Gastroesophageal sphincter (tissue), 4 donors: ENCODE results near the gene RRP12. TPM values are rescaled to one million over a fixed set of nuclear protein-coding genes. Genes with fewer than 3 reads are reported as not detected.

Source experiments
- ATAC-seq: fragments of 150-250 bp; one replicate; pipeline ENCODE4 v1.9.1; 2016; ENCODE audit warnings: mild to moderate bottlenecking, moderate library complexity
- H3K27ac ChIP-seq, 4 donors: fragments of 200-600 bp; sonication (generic) in 3 of 4; 1 replicate in 3 of 4; 2 replicates in 1 of 4; pipeline ENCODE4 v1.5.1; 2016 to 2019
- H3K27me3 ChIP-seq: fragments of 200-600 bp; sonication (generic); one replicate; pipeline ENCODE4 v1.5.1; 2019
- H3K36me3 ChIP-seq, 2 donors: fragments of 200-600 bp; sonication (generic); one replicate each; pipeline ENCODE4 v1.5.1; 2019; ENCODE audit warnings: control low read depth in 1 of 2
- H3K4me1 ChIP-seq, 3 donors: fragments of 200-600 bp; sonication (generic); 1 replicate in 2 of 3; 2 replicates in 1 of 3; pipeline ENCODE4 v1.5.1; 2016 to 2019; ENCODE audit warnings: control low read depth in 2 of 3
- H3K4me3 ChIP-seq, 2 donors: fragments of 200-600 bp; sonication (generic); one replicate each; pipeline ENCODE4 v1.5.1; 2019; ENCODE audit warnings: mild to moderate bottlenecking in 1 of 2, moderate library complexity in 1 of 2
- H3K9me3 ChIP-seq, 3 donors: fragments of 200-600 bp; sonication (generic); one replicate each; pipeline ENCODE4 v1.5.1; 2017 to 2019; ENCODE audit warnings: control low read depth in 2 of 3
- CTCF ChIP-seq, 4 experiments: fragments of 200-600 bp in 2 of 4; fragments of 450-650 bp in 2 of 4; sonication (generic) in 1 of 4; IDR thresholded peaks; one replicate each; pipeline ENCODE4 v1.5.1; 2017 to 2019; ENCODE audit warnings: antibody characterized with exemption in 4 of 4, mild to moderate bottlenecking in 2 of 4, moderate library complexity in 2 of 4
- EP300 ChIP-seq: sonication (generic); formaldehyde crosslinking; IDR thresholded peaks from one replicate; pipeline ENCODE4 v1.6.1; 2017; ENCODE audit warnings: antibody characterized with exemption, mild to moderate bottlenecking
- POLR2A ChIP-seq, 2 donors: fragments of 450-650 bp; IDR thresholded peaks; one replicate each; pipeline ENCODE4 v1.6.1; 2017; ENCODE audit warnings: antibody characterized with exemption in 2 of 2, mild to moderate bottlenecking in 2 of 2, moderate library complexity in 1 of 2
- POLR2AphosphoS5 ChIP-seq: sonication (generic); formaldehyde crosslinking; IDR thresholded peaks from one replicate; pipeline ENCODE4 v1.6.1; 2017; ENCODE audit warnings: antibody characterized with exemption
- WGBS, 2 donors: methylation state at CpG; one replicate each; pipeline ENCODE4 v1.1.5; 2018; ENCODE audit warnings: low coverage in 1 of 2; 5-methylcytosine and 5-hydroxymethylcytosine counted together
- total RNA-seq, 4 donors: library from RNA; depleted of rRNA; stranded (reverse); fragments of >200 nt; gene quantifications; one replicate each; pipeline ENCODE4 v1.1.0, GENCODE V29; 2016

The RRP12 gene
- total RNA-seq, 4 donors from 2014 or later: 6.7 to 25.3 (median 11.8) TPM

GRCh38 chr10:97385565-97385964 is 15.6 kb downstream of the RRP12 start:
- no peaks in the 10 kb centered on the region for H3K4me1 ChIP-seq
- no peak overlapping the region for H3K4me3 ChIP-seq
- 100% methylated on average over 2 of the region's 7 CpGs; no CpG with 5 or more reads in 1 of the 2 donors for WGBS, 2 donors
- H3K27me3 ChIP-seq: no peaks in the 10 kb centered on the region
- H3K36me3 ChIP-seq: peaks cover 0 to 100% of the 10 kb centered on the region in 2 donors
- TF ChIP-seq POLR2AphosphoS5: no peak
- no peak for TF ChIP-seq CTCF (IDR thresholded peaks at IDR 0.05)
- no peak for TF ChIP-seq POLR2A (IDR thresholded peaks at IDR 0.05)
- H3K9me3 ChIP-seq: no peaks in the 10 kb centered on the region
- no peak for ATAC-seq
- H3K27ac ChIP-seq: no peak overlapping the region

GRCh38 chr10:97384641-97385040 is 16.5 kb downstream of the RRP12 start:
- H3K36me3 ChIP-seq: peaks cover 0 to 100% of the 10 kb centered on the region in 2 donors
- TF ChIP-seq POLR2AphosphoS5: no peak
- no peak for TF ChIP-seq CTCF (IDR thresholded peaks at IDR 0.05)
- no peak for TF ChIP-seq EP300
- TF ChIP-seq POLR2A (IDR thresholded peaks at IDR 0.05): no peak

GRCh38 chr10:97384156-97384555 is 17.0 kb downstream of the RRP12 start:
- no peak for TF ChIP-seq POLR2A (IDR thresholded peaks at IDR 0.05)
- TF ChIP-seq POLR2AphosphoS5: no peak
- no peak for TF ChIP-seq EP300
- no peak for TF ChIP-seq CTCF (IDR thresholded peaks at IDR 0.05)
- H3K36me3 ChIP-seq: peaks cover 0 to 100% of the 10 kb centered on the region in 2 donors
- no CpG with 5 or more reads among the region's 5 CpGs for WGBS, 2 donors
- H3K9me3 ChIP-seq: no peaks in the 10 kb centered on the region
- no peaks in the 10 kb centered on the region for H3K4me1 ChIP-seq
- no peak overlapping the region for H3K27ac ChIP-seq
- no peaks in the 10 kb centered on the region for H3K27me3 ChIP-seq
- H3K4me3 ChIP-seq: no peak overlapping the region
- no peak for ATAC-seq

More at GRCh38 chr10:97384641-97385040, 16.5 kb downstream of the RRP12 start:
- WGBS, 2 donors: no CpG with 5 or more reads among the region's 6 CpGs
- Histone ChIP-seq H3K4me1 (no peaks in the 10 kb centered on the region), H3K27ac (no peak overlapping the region), H3K4me3 (no peak overlapping the region), H3K27me3 (no peaks in the 10 kb centered on the region), H3K9me3 (no peaks in the 10 kb centered on the region)
- ATAC-seq: no peak

- H3K9me3 ChIP-seq: no peaks in the 10 kb centered on the region
- 90 to 96% methylated on average over 5 to 7 of the region's 7 CpGs for WGBS, 2 donors
- H3K4me3 ChIP-seq: no peak overlapping the region
- H3K4me1 ChIP-seq: no peaks in the 10 kb centered on the region
- TF ChIP-seq POLR2AphosphoS5 (no peak), CTCF (IDR thresholded peaks at IDR 0.05) (no peak), POLR2A (IDR thresholded peaks at IDR 0.05) (no peak), EP300 (no peak)
- peaks cover 0 to 100% of the 10 kb centered on the region in 2 donors for H3K36me3 ChIP-seq
- H3K27ac ChIP-seq: no peak overlapping the region
- H3K27me3 ChIP-seq: no peaks in the 10 kb centered on the region
- ATAC-seq: no peak
Observed at GRCh38 chr10:97383159-97383558, 18.0 kb downstream of the RRP12 start.

GRCh38 chr10:97381626-97382025 is 19.5 kb downstream of the RRP12 start:
- no peaks in the 10 kb centered on the region for H3K9me3 ChIP-seq
- no peaks in the 10 kb centered on the region for H3K4me1 ChIP-seq
- peaks cover 0 to 100% of the 10 kb centered on the region in 2 donors for H3K36me3 ChIP-seq
- WGBS, 2 donors: 71 to 100% methylated on average over 1 of the region's 8 CpGs
- H3K27me3 ChIP-seq: no peaks in the 10 kb centered on the region
- TF ChIP-seq CTCF (IDR thresholded peaks at IDR 0.05): no peak
- TF ChIP-seq POLR2AphosphoS5: no peak
- no peak for TF ChIP-seq EP300
- TF ChIP-seq POLR2A (IDR thresholded peaks at IDR 0.05): no peak
- H3K4me3 ChIP-seq: no peak overlapping the region
- no peak overlapping the region for H3K27ac ChIP-seq
- no peak for ATAC-seq
